VCaP (cell line): ENCODE data around the gene NVL.

Experiments
- H3K27ac ChIP-seq: fragments of 450-650 bp; 2 replicates; pipeline ENCODE4 v1.5.1; 2017
- CTCF ChIP-seq: fragments of 450-650 bp; conservative IDR thresholded peaks from 2 replicates; pipeline ENCODE4 v1.5.1; 2017; ENCODE audit warnings: mild to moderate bottlenecking, moderate library complexity

Gene NVL

DNA sequence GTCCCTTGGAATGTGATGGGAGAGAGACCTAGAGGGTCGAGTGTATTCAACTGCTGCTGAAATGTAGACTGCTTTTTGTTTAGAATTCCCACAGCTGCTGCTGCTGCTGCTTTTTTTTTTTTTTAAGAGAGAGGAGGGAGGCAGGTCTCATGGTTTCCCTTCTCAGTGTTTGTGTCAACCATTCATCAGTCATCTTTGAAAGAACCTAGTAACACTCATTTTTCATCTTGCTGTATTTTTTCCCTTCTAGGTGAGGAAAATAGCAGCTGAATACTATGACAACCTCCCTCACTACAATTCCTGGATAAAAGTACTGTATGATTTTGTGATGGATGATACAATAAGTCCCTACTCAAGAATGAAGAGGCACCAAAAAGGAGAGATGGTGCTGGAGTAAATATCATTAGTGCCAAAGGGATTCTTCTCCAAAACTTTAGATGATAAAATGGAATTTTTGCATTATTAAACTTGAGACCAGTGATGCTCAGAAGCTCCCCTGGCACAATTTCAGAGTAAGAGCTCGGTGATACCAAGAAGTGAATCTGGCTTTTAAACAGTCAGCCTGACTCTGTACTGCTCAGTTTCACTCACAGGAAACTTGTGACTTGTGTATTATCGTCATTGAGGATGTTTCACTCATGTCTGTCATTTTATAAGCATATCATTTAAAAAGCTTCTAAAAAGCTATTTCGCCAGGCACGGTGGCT lies 137.7 kb downstream of the NVL start:
- no peak for TF ChIP-seq CTCF
- no peak overlapping the region for H3K27ac ChIP-seq

- H3K27ac ChIP-seq = no peak overlapping the region
- TF ChIP-seq CTCF = no peak
These were observed 140.4 kb downstream of the NVL start for GRCh38 chr1:224189561-224189960.

DNA sequence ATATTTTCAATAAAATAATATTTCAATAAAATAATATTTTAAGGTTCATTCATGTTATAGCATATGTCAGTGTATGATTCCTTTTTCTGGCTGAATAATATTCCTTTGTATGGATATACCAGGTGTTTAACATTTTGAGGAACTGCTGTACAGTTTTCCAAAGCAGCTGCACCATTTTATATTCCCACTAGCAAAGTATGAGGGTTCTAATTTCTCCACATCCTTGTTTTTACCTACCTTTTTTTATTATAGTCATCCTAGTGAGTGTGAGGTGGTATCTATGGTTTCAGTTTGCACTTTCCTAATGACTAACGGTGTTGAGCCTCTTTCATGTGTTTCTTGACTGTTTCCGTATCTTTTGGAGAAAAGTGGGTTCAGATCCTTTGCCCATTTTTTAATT lies 141.7 kb downstream of the NVL start:
- TF ChIP-seq CTCF = no peak
- peak overlapping the region; percentile 95; the same call in 1 of the 2 replicates for H3K27ac ChIP-seq

DNA sequence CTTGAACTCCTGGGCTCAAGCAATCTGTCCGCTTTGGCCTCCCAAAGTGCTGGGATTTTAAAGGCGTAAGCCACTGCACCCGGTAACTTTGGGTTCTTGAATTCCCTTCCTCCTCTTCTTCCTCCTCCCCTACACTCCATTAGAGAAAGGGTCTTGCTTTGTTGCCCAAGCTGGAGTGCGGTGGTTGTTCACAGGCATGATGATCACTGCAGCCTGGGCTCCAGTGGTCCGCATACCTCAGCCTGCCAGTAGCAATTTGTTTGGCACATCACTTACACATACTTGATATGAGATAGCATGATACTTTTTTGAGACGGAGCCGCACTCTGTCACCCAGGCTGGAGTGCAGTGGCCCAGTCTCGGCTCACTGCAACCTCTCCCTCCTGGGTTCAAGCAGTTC lies 144.8 kb downstream of the NVL start:
- peak overlapping the region; percentile 95 for H3K27ac ChIP-seq
- TF ChIP-seq CTCF = no peak

- peak overlapping the region; percentile 95 for H3K27ac ChIP-seq
- TF ChIP-seq CTCF = no peak
These were observed 146.2 kb downstream of the NVL start for GRCh38 chr1:224183591-224184312.

DNA sequence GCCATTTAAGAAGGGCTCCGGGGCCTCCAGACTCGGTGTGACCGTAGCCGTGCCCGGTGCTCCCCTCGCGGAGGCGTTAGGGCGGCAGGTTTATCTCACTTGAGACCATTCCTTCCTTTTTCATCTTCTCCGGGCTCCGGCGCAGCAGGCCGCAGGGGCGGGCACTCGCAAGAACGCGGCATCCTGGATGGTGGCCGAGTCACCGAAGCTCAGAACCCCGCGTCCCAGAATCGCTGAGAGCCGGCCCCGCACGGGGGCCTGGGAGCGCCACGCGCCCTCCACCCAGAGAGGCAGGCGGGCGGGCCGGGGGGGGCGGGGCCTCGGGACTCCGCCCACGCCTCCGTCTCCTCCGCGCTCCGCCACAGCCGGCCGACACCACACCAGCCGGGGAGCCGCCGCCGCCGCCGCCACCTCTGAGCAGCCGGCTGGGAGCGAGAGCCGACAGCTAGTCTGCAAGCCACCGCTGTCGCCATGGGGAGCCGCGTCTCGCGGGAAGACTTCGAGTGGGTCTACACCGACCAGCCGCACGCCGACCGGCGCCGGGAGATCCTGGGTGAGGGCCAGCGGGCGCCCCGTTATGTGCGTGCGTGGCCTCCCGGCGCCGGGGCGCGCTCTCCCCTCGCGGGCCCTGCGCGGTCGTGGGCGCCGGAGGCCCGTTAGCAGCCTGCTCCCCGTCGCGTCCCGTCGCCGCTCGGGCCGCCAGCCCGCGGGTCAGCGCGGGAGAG lies 146.9 kb downstream of the NVL start, which contains the start of gene DEGS1:
DEGS1 (plus strand) TSS at position 375 of the 725 bp plus-strand sequence; CDS start at position 472, 97 bp downstream.
- no peak for TF ChIP-seq CTCF
- H3K27ac ChIP-seq = peak within 1 kb of the TSS; percentile 95
